WTC11 (cell line): ENCODE data around the gene RAB26. TPM values are rescaled to one million over a fixed set of nuclear protein-coding genes. Genes with fewer than 3 reads are reported as not detected.

Experiments used
- ATAC-seq: fragments of 200-7000 bp; cut with Tn5 transposase; 2 replicates; pipeline ENCODE4 v1.10.0; 2021; ENCODE audit warnings: mild to moderate bottlenecking, moderate library complexity
- Bru-seq: library from RNA; stranded (reverse); fragments of 400-500 nt; gene quantifications from one replicate; lab custom pipeline; 2021; lab: Mats Ljungman, UMichigan
- CTCF ChIA-PET: fragments of 300-600 bp; sonication (Branson Sonifier 250); formaldehyde crosslinking; loops from one replicate; lab custom pipeline; 2021; ENCODE audit warnings: antibody characterized with exemption; lab: Charles Lee
- POLR2A ChIA-PET: fragments of 350-600 bp; sonication (Branson Sonifier 250); formaldehyde crosslinking; loops from one replicate; lab custom pipeline; 2021; ENCODE audit warnings: antibody characterized with exemption; lab: Charles Lee
- DNase-seq: peaks from one replicate; pipeline ENCODE4 v3.0.0; 2021; ENCODE audit warnings: low spot score
- H3K27ac Mint-ChIP-seq: 2 replicates; pipeline ENCODE4 v1.8.0; 2021; ENCODE audit warnings: mixed read lengths
- H3K27me3 Mint-ChIP-seq: 2 replicates; pipeline ENCODE4 v1.8.0; 2021; ENCODE audit warnings: low read depth, mild to moderate bottlenecking, moderate library complexity, mixed read lengths
- H3K36me3 Mint-ChIP-seq: 2 replicates; pipeline ENCODE4 v1.8.0; 2021; ENCODE audit warnings: mixed read lengths
- H3K4me1 Mint-ChIP-seq: 2 replicates; pipeline ENCODE4 v1.8.0; 2022; ENCODE audit warnings: mixed read lengths
- H3K4me3 Mint-ChIP-seq: 2 replicates; pipeline ENCODE4 v1.8.0; 2021; ENCODE audit warnings: mild to moderate bottlenecking, moderate library complexity, mixed read lengths
- H3K9me3 Mint-ChIP-seq: 2 replicates; pipeline ENCODE4 v1.8.0; 2021; ENCODE audit warnings: mixed read lengths
- CBFB ChIP-seq: sonication (generic); formaldehyde crosslinking; IDR thresholded peaks from 2 replicates; pipeline ENCODE4 v1.8.1; 2022; ENCODE audit warnings: mild to moderate bottlenecking, low read depth, missing genetic modification reagents
- E2F5 ChIP-seq: sonication (generic); formaldehyde crosslinking; IDR thresholded peaks from 2 replicates; pipeline ENCODE4 v1.8.1; 2022; ENCODE audit warnings: mild to moderate bottlenecking, moderate library complexity, missing genetic modification reagents
- FOXP4 ChIP-seq: sonication (generic); formaldehyde crosslinking; IDR thresholded peaks from 2 replicates; pipeline ENCODE4 v1.8.0; 2022; ENCODE audit warnings: mild to moderate bottlenecking, missing genetic modification reagents
- GABPB1 ChIP-seq: sonication (generic); formaldehyde crosslinking; IDR thresholded peaks from 2 replicates; pipeline ENCODE4 v1.8.1; 2023; ENCODE audit warnings: mild to moderate bottlenecking, missing genetic modification reagents
- GRHL2 ChIP-seq: fragments of 250-450 bp; sonication (Bioruptor Pico); IDR thresholded peaks from 2 replicates; pipeline ENCODE4 v1.8.0; 2022; ENCODE audit warnings: mild to moderate bottlenecking, moderate library complexity; ENCODE audit not compliant: insufficient replicate concordance, severe bottlenecking
- HMGXB4 ChIP-seq: sonication (generic); formaldehyde crosslinking; IDR thresholded peaks from 2 replicates; pipeline ENCODE4 v1.8.1; 2023; ENCODE audit warnings: mild to moderate bottlenecking, moderate library complexity, missing genetic modification reagents
- KAT7 ChIP-seq: sonication (generic); formaldehyde crosslinking; IDR thresholded peaks from 2 replicates; pipeline ENCODE4 v1.8.1; 2023; ENCODE audit warnings: missing genetic modification reagents, mild to moderate bottlenecking, borderline replicate concordance
- NR3C1 ChIP-seq: sonication (generic); formaldehyde crosslinking; conservative IDR thresholded peaks from 2 replicates; pipeline ENCODE4 v1.8.1; 2023; ENCODE audit warnings: low read depth, mild to moderate bottlenecking, missing genetic modification reagents
- STAT6 ChIP-seq: sonication (generic); formaldehyde crosslinking; conservative IDR thresholded peaks from 2 replicates; pipeline ENCODE4 v1.8.1; 2023; ENCODE audit warnings: mild to moderate bottlenecking, low read depth, missing genetic modification reagents, moderate library complexity
- long read RNA-seq, 3 experiments: library from RNA in 1 of 3; library from capped mRNA in 1 of 3; library from polyadenylated mRNA in 1 of 3; unstranded in 2 of 3; stranded (forward) in 1 of 3; transcript quantifications; one replicate each; pipeline ENCODE4 v2.0.0, GENCODE V29; 2021
- total RNA-seq: library from RNA; stranded (reverse); gene quantifications from 3 replicates; pipeline ENCODE4 v1.2.3, GENCODE V29; 2021
- TF ChIP-seq, protein P1 (sequence below): sonication (generic); formaldehyde crosslinking; IDR thresholded peaks from 2 replicates; pipeline ENCODE4 v1.8.0; 2023; ENCODE audit warnings: missing genetic modification reagents, mild to moderate bottlenecking, borderline replicate concordance
- TF ChIP-seq, protein P2 (sequence below): sonication (generic); formaldehyde crosslinking; IDR thresholded peaks from 2 replicates; pipeline ENCODE4 v1.8.1; 2023; ENCODE audit warnings: mild to moderate bottlenecking, missing genetic modification reagents, borderline replicate concordance
- TF ChIP-seq, protein P3 (sequence below): sonication (generic); formaldehyde crosslinking; IDR thresholded peaks from 2 replicates; pipeline ENCODE4 v1.8.1; 2022; ENCODE audit warnings: low read depth, missing genetic modification reagents, borderline replicate concordance
- TF ChIP-seq, protein P4 (sequence below): sonication (generic); formaldehyde crosslinking; IDR thresholded peaks from 2 replicates; pipeline ENCODE4 v1.8.0; 2022; ENCODE audit warnings: mild to moderate bottlenecking, missing genetic modification reagents

Gene RAB26, protein sequence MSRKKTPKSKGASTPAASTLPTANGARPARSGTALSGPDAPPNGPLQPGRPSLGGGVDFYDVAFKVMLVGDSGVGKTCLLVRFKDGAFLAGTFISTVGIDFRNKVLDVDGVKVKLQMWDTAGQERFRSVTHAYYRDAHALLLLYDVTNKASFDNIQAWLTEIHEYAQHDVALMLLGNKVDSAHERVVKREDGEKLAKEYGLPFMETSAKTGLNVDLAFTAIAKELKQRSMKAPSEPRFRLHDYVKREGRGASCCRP
- 6.2 to 7.3 TPM (median 6.9 TPM) in 3 replicates for total RNA-seq
- Bru-seq, nascent RNA, result percentile 45 among the genes with signal in this experiment
- long read RNA-seq, experiment 1, transcript RAB26-204 (8 exons, 1,720 nt), result major isoform, 8 of 25 reads
- long read RNA-seq, experiment 1, transcript RAB26-201 (9 exons, 1,675 nt), result minor isoform, 6 of 25 reads
- long read RNA-seq, experiment 1, partial matches to known transcripts, result 0 of 25 reads
- long read RNA-seq, experiment 1, other reads (novel, unspliced or antisense), result 11 of 25 reads
- long read RNA-seq, experiment 2, partial matches to known transcripts, result 0 of 3 reads
- long read RNA-seq, experiment 2, other reads (novel, unspliced or antisense), result 0 of 3 reads
- long read RNA-seq, experiment 3, result 0 reads

DNA sequence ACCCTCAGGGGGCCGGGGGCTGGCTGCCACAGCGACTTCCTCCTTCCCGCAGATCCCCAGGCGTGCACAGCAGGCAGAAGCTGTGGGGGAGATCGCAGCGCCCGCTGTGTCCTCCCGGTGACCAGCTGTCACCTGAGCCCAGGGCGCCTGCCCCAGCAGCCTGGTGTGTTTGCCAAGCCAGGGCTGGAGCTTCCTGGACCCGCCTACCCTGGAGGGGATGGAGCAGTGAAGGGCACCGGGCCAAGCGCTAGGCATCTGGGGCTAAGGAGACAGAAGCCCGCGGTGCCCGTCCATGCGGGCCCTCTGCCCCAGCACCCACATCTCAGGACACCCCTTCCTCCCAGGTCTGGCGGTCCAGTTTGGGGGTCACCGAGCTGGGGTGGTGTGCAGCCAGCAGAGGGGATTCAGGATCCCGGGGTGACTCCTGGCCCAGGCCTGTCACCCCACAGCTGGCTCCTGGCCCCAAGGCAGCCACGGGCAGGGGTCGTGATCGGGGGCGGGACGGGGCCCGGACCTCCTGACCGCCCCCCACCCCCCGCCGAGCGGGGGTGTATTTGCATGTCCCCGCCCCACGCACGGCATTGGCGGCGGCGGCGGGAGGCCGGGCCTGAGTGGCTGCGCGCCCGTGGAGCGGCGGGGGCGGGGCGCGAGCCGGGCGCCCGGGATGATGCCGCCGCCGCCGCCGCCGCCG lies at the start of gene RAB26:
RAB26 (plus strand) TSS at position 645 of the 691 bp plus-strand sequence. CDS start 159 bp downstream, outside the sequence.
- Mint-ChIP-seq H3K4me1 (peaks cover 28% of the 10 kb centered on the region), H3K4me3 (peak within 1 kb of the TSS; percentile 97), H3K27ac (no peak within 1 kb of the TSS), H3K27me3 (peaks cover 36% of the 10 kb centered on the region), H3K9me3 (no peaks in the 10 kb centered on the region), H3K36me3 (peaks cover 13% of the 10 kb centered on the region)
- DNase-seq, result peak; percentile 82
- POLR2A ChIA-PET, result interaction anchor here (0.5 kb wide), 1 partner anchor 126 kb away, joined by 4 read pairs; no protein-coding TSS in a partner anchor
- CTCF ChIA-PET, result interaction anchor here (0.5 to 5.7 kb wide), 12 partner anchors 8 to 950 kb away, joined by 3 to 43 read pairs (median 4); partner anchors contain the start of gene PKD1
- ATAC-seq, result 0 out of 2 replicates have a peak, but pooled peaks have one; percentile 0
- TF ChIP-seq, protein P1, sequence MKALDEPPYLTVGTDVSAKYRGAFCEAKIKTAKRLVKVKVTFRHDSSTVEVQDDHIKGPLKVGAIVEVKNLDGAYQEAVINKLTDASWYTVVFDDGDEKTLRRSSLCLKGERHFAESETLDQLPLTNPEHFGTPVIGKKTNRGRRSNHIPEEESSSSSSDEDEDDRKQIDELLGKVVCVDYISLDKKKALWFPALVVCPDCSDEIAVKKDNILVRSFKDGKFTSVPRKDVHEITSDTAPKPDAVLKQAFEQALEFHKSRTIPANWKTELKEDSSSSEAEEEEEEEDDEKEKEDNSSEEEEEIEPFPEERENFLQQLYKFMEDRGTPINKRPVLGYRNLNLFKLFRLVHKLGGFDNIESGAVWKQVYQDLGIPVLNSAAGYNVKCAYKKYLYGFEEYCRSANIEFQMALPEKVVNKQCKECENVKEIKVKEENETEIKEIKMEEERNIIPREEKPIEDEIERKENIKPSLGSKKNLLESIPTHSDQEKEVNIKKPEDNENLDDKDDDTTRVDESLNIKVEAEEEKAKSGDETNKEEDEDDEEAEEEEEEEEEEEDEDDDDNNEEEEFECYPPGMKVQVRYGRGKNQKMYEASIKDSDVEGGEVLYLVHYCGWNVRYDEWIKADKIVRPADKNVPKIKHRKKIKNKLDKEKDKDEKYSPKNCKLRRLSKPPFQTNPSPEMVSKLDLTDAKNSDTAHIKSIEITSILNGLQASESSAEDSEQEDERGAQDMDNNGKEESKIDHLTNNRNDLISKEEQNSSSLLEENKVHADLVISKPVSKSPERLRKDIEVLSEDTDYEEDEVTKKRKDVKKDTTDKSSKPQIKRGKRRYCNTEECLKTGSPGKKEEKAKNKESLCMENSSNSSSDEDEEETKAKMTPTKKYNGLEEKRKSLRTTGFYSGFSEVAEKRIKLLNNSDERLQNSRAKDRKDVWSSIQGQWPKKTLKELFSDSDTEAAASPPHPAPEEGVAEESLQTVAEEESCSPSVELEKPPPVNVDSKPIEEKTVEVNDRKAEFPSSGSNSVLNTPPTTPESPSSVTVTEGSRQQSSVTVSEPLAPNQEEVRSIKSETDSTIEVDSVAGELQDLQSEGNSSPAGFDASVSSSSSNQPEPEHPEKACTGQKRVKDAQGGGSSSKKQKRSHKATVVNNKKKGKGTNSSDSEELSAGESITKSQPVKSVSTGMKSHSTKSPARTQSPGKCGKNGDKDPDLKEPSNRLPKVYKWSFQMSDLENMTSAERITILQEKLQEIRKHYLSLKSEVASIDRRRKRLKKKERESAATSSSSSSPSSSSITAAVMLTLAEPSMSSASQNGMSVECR (CRISPR knock-in tag), result no peak
- TF ChIP-seq, protein P2, sequence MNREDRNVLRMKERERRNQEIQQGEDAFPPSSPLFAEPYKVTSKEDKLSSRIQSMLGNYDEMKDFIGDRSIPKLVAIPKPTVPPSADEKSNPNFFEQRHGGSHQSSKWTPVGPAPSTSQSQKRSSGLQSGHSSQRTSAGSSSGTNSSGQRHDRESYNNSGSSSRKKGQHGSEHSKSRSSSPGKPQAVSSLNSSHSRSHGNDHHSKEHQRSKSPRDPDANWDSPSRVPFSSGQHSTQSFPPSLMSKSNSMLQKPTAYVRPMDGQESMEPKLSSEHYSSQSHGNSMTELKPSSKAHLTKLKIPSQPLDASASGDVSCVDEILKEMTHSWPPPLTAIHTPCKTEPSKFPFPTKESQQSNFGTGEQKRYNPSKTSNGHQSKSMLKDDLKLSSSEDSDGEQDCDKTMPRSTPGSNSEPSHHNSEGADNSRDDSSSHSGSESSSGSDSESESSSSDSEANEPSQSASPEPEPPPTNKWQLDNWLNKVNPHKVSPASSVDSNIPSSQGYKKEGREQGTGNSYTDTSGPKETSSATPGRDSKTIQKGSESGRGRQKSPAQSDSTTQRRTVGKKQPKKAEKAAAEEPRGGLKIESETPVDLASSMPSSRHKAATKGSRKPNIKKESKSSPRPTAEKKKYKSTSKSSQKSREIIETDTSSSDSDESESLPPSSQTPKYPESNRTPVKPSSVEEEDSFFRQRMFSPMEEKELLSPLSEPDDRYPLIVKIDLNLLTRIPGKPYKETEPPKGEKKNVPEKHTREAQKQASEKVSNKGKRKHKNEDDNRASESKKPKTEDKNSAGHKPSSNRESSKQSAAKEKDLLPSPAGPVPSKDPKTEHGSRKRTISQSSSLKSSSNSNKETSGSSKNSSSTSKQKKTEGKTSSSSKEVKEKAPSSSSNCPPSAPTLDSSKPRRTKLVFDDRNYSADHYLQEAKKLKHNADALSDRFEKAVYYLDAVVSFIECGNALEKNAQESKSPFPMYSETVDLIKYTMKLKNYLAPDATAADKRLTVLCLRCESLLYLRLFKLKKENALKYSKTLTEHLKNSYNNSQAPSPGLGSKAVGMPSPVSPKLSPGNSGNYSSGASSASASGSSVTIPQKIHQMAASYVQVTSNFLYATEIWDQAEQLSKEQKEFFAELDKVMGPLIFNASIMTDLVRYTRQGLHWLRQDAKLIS (CRISPR knock-in tag), result no peak
- TF ChIP-seq, protein P3, sequence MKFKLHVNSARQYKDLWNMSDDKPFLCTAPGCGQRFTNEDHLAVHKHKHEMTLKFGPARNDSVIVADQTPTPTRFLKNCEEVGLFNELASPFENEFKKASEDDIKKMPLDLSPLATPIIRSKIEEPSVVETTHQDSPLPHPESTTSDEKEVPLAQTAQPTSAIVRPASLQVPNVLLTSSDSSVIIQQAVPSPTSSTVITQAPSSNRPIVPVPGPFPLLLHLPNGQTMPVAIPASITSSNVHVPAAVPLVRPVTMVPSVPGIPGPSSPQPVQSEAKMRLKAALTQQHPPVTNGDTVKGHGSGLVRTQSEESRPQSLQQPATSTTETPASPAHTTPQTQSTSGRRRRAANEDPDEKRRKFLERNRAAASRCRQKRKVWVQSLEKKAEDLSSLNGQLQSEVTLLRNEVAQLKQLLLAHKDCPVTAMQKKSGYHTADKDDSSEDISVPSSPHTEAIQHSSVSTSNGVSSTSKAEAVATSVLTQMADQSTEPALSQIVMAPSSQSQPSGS, result no peak
- TF ChIP-seq CBFB (CRISPR knock-in tag) (no peak), E2F5 (no peak), NR3C1 (no peak), HMGXB4 (CRISPR knock-in tag) (no peak), GABPB1 (CRISPR knock-in tag) (no peak), KAT7 (CRISPR knock-in tag) (no peak), FOXP4 (CRISPR knock-in tag) (no peak), STAT6 (CRISPR knock-in tag) (no peak), GRHL2 (CRISPR knock-in tag) (no peak)
- TF ChIP-seq, protein P4, sequence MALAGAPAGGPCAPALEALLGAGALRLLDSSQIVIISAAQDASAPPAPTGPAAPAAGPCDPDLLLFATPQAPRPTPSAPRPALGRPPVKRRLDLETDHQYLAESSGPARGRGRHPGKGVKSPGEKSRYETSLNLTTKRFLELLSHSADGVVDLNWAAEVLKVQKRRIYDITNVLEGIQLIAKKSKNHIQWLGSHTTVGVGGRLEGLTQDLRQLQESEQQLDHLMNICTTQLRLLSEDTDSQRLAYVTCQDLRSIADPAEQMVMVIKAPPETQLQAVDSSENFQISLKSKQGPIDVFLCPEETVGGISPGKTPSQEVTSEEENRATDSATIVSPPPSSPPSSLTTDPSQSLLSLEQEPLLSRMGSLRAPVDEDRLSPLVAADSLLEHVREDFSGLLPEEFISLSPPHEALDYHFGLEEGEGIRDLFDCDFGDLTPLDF (CRISPR knock-in tag), result no peak
